Choroid plexus epithelial cell (primary cell): ENCODE data around the gene TYROBP.

Source experiments
- DNase-seq: peaks from one replicate; pipeline ENCODE4 v3.0.0-alpha.2; 2010; ENCODE audit warnings: low read depth
- H3K4me3 ChIP-seq: 2 replicates; pipeline ENCODE4 v1.5.1; 2011; ENCODE audit warnings: low read depth, mild to moderate bottlenecking, control low read depth, low read length, moderate library complexity
- TF ChIP-seq, protein P1 (sequence below): conservative IDR thresholded peaks from 2 replicates; pipeline ENCODE4 v1.5.1; 2011; ENCODE audit warnings: low read depth, mild to moderate bottlenecking, control low read depth, inconsistent platforms, low read length, moderate library complexity

The TYROBP gene

DNA sequence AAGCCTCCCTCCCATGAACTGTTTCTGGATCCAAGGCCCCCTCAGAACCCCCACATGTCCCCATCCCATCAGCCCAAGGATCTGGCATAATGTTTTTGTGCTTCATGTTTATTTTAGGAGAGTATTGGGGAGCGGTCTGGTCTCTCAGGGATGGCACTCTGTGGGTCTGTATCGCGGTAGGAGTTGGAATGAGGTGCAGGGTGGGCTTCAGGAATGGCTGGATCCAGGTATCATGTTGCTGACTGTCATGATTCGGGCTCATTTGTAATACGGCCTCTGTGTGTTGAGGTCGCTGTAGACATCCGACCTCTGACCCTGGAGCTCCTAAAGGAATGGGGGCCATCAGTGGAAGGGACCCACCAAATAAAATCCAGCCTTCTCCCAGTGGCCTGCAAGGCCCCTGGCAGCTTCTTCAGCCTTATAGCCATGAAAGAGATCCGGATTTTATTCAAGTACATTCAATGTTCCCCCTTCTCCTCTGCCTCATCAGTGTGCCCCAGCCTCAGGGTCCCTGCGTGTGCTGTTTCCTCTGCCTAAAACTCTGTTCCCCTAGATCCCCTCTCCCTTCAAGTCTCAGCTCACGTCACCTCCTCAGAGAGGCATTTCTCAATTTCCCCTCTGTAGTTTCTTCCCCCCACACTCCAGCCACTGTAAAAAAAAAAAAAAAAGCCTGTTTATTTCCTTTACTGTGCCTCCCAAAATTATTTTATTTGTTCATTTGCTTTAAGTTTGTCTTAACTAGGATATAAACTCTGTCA lies 3.6 kb downstream of the TYROBP start:
- DNase-seq: no peak
- TF ChIP-seq, protein P1, sequence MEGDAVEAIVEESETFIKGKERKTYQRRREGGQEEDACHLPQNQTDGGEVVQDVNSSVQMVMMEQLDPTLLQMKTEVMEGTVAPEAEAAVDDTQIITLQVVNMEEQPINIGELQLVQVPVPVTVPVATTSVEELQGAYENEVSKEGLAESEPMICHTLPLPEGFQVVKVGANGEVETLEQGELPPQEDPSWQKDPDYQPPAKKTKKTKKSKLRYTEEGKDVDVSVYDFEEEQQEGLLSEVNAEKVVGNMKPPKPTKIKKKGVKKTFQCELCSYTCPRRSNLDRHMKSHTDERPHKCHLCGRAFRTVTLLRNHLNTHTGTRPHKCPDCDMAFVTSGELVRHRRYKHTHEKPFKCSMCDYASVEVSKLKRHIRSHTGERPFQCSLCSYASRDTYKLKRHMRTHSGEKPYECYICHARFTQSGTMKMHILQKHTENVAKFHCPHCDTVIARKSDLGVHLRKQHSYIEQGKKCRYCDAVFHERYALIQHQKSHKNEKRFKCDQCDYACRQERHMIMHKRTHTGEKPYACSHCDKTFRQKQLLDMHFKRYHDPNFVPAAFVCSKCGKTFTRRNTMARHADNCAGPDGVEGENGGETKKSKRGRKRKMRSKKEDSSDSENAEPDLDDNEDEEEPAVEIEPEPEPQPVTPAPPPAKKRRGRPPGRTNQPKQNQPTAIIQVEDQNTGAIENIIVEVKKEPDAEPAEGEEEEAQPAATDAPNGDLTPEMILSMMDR: no peak
- H3K4me3 ChIP-seq: no peak overlapping the region

- TF ChIP-seq, protein P1: no peak
- H3K4me3 ChIP-seq: peak overlapping the region; percentile 48
- DNase-seq: peak; percentile 62
Measured at GRCh38 chr19:35903550-35904179, 4.4 kb downstream of the TYROBP start.

- H3K4me3 ChIP-seq: peak overlapping the region; percentile 48
- no peak for DNase-seq
- TF ChIP-seq, protein P1: no peak
Measured at GRCh38 chr19:35902870-35903475, 5.1 kb downstream of the TYROBP start.

- peak within 1 kb of the TSS; percentile 48 for H3K4me3 ChIP-seq
- no peak for DNase-seq
- TF ChIP-seq, protein P1: no peak
Measured at GRCh38 chr19:35901854-35902661, 6.0 kb downstream of the TYROBP start, which contains the start of gene HCST. Gene HCST, plus strand, starts transcription at chr19:35902529. Its CDS starts 65 bp downstream, at chr19:35902594.

DNA sequence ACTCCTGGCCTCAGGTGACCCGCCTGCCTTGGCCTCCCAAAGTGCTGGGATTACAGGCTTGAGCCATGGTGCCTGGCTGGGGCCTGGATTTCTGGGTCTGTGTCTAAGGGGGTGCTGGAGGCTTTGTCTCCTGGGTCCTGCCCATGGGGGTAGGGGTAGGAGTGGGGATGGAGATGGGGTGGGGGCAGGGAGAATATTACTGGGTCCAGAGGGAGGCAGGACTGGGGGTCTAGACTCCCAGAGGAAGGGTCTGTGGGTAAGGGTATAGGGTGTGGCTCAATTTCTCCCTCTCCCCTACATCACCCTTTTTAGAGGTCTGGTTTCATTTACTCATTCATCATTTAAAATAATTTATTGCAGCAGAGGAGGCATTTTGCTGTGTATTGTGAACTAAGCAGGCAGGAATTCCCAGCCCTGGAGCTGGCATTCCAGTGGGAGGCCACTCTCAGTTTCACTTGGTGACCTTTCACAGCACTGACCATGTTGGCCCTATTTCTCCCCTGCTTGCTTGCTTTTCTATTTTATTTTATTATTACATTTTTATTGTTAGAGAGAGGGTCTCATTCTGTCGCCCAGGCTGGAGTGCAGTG lies 6.9 kb downstream of the TYROBP start:
- TF ChIP-seq, protein P1: no peak
- peak; percentile 37 for DNase-seq
- H3K4me3 ChIP-seq: peak overlapping the region; percentile 76

DNA sequence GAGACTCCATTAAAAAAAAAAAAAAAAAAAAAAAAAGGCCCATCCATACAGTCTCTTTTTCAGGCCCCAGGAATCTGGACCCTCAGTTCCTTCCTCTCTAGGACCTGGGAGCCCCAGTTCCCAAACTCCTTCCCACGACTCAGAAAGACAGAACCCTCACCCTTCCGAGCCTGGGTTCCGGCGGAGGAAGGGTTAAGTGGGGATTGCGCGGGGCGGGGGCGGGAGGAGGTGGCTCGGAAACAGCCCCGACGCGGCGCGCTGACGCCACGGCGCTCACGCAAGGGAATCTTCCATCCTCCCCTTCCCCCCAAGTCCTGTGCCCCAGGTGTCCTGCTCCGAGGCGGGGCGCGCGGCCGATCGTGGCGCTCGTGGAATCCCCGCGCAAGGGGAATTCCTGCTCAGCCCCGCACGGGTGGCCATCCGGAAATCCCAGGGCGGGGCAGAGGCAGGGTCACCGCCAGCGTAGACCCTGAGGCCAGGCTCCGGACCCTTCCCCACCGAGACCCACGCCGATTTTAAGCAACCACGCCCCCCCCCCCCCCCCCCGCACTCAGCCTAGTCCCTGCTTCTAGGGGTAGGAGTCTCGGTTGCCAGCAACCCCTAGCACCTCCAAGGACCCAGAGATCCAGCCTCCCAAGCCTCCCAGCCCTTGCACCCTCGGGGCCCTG lies 8.4 kb downstream of the TYROBP start:
- peak; percentile 86 for DNase-seq
- H3K4me3 ChIP-seq: peak overlapping the region; percentile 76
- TF ChIP-seq, protein P1: no peak
